Suprapubic skin (tissue), 4 donors: Measurements from ENCODE around the gene HMGN3.

Experiments
- POLR2A ChIP-seq, 2 donors: fragments of 450-650 bp; IDR thresholded peaks; one replicate each; pipeline ENCODE4 v1.6.1; 2017; ENCODE audit warnings: antibody characterized with exemption in 2 of 2, mild to moderate bottlenecking in 2 of 2, moderate library complexity in 2 of 2
- POLR2AphosphoS5 ChIP-seq, 3 donors: sonication (generic); formaldehyde crosslinking; IDR thresholded peaks; one replicate each; pipeline ENCODE4 v1.6.1; 2017; ENCODE audit warnings: antibody characterized with exemption in 3 of 3
- TF ChIP-seq, protein P1 (sequence below), 2 donors: fragments of 200-600 bp in 1 of 2; fragments of 450-650 bp in 1 of 2; sonication (generic) in 1 of 2; IDR thresholded peaks; one replicate each; pipeline ENCODE4 v1.5.1; 2016 to 2019; ENCODE audit warnings: antibody characterized with exemption in 2 of 2, mild to moderate bottlenecking in 1 of 2, moderate library complexity in 1 of 2

DNA sequence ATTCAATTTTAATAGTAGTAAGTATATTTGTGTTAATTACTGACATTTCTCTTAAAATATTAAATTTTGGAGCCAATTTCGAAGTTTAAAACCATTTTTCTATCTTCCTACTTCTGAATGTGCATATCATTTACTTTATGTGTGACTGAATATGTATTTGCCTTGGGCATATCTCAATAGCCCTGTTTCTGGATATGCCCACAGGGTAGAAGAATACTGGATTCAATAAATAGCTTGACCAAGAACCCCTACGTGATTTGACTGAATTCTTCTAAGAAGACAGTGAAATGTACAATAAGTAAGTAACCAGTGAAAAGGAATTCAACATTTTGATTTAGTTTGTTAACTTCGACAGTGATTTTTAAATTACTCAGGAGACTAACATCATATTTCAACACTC lies 7.8 kb downstream of the HMGN3 start:
- TF ChIP-seq, protein P1, sequence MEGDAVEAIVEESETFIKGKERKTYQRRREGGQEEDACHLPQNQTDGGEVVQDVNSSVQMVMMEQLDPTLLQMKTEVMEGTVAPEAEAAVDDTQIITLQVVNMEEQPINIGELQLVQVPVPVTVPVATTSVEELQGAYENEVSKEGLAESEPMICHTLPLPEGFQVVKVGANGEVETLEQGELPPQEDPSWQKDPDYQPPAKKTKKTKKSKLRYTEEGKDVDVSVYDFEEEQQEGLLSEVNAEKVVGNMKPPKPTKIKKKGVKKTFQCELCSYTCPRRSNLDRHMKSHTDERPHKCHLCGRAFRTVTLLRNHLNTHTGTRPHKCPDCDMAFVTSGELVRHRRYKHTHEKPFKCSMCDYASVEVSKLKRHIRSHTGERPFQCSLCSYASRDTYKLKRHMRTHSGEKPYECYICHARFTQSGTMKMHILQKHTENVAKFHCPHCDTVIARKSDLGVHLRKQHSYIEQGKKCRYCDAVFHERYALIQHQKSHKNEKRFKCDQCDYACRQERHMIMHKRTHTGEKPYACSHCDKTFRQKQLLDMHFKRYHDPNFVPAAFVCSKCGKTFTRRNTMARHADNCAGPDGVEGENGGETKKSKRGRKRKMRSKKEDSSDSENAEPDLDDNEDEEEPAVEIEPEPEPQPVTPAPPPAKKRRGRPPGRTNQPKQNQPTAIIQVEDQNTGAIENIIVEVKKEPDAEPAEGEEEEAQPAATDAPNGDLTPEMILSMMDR (IDR thresholded peaks at IDR 0.05): no peak
- TF ChIP-seq POLR2AphosphoS5 (IDR thresholded peaks at IDR 0.05): no peak
- TF ChIP-seq POLR2A (IDR thresholded peaks at IDR 0.05): no peak
